NB4 (cell line): ENCODE results near the gene PAK6.

Experiments used
- MAX ChIP-seq: IDR thresholded peaks from 2 replicates; pipeline ENCODE4 v1.6.1; 2011; ENCODE audit warnings: low read depth, low read length
- TF ChIP-seq, protein P1 (sequence below): IDR thresholded peaks from one replicate; pipeline ENCODE4 v1.5.1; 2012; ENCODE audit warnings: low read depth, low read length

GRCh38 chr15:40232625-40233070 is 6.2 kb upstream of the PAK6 start:
- TF ChIP-seq, protein P1, sequence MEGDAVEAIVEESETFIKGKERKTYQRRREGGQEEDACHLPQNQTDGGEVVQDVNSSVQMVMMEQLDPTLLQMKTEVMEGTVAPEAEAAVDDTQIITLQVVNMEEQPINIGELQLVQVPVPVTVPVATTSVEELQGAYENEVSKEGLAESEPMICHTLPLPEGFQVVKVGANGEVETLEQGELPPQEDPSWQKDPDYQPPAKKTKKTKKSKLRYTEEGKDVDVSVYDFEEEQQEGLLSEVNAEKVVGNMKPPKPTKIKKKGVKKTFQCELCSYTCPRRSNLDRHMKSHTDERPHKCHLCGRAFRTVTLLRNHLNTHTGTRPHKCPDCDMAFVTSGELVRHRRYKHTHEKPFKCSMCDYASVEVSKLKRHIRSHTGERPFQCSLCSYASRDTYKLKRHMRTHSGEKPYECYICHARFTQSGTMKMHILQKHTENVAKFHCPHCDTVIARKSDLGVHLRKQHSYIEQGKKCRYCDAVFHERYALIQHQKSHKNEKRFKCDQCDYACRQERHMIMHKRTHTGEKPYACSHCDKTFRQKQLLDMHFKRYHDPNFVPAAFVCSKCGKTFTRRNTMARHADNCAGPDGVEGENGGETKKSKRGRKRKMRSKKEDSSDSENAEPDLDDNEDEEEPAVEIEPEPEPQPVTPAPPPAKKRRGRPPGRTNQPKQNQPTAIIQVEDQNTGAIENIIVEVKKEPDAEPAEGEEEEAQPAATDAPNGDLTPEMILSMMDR = no peak
- TF ChIP-seq MAX = no peak
